ENCODE measurements around the gene HNRNPLL.

DNA sequence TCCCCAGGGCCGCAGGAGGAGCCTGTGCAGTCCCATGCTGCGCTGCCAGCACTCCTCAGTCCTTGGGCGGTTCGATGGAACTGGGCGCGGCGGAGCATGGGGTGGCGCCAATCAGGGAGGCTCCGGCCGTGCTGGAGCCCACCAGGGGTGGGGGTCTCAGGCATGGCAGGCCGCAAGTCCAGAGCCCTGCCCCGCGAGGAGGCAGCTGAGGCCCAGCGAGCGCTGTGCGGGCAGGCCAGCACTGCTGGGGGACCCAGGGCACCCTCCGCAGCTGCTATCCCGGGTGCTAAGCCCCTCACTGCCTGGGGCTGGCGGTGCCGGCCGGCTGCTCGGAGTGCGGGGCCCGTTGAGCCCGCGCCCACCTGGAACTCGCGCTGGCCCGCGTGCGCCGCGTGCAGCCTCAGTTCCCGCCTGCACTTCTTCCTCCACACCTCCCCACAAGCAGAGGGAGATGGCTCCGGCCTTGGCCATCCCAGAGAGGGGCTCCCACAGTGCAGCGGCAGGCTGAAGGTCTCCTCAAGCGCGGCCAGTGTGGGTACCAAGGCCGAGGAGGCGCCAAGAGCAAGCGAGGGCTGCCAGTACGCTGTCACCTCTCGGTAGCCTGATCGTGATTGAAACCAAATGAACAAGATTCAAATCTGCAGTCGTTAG is 40.4 kb upstream of the HNRNPLL start:
- TF ChIP-seq CTCF (IDR thresholded peaks at IDR 0.05; ENCODE audit: low read depth, low read length) (no peak), POLR2A (IDR thresholded peaks at IDR 0.05; ENCODE audit: extremely low read depth, insufficient read length) (no peak)
- TF ChIP-seq, protein P1, sequence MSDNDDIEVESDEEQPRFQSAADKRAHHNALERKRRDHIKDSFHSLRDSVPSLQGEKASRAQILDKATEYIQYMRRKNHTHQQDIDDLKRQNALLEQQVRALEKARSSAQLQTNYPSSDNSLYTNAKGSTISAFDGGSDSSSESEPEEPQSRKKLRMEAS (IDR thresholded peaks at IDR 0.05; ENCODE audit: low read depth, low read length) = no peak

All from NB4 (cell line).